GM12801 (cell line): Measurements from ENCODE around the gene PRM1.

ENCODE experiments used
- TF ChIP-seq, protein P1 (sequence below): IDR thresholded peaks from one replicate; pipeline ENCODE4 v1.5.1; 2011; ENCODE audit warnings: control low read depth; ENCODE audit not compliant: insufficient read length; ENCODE audit errors: extremely low read depth

Gene PRM1

DNA sequence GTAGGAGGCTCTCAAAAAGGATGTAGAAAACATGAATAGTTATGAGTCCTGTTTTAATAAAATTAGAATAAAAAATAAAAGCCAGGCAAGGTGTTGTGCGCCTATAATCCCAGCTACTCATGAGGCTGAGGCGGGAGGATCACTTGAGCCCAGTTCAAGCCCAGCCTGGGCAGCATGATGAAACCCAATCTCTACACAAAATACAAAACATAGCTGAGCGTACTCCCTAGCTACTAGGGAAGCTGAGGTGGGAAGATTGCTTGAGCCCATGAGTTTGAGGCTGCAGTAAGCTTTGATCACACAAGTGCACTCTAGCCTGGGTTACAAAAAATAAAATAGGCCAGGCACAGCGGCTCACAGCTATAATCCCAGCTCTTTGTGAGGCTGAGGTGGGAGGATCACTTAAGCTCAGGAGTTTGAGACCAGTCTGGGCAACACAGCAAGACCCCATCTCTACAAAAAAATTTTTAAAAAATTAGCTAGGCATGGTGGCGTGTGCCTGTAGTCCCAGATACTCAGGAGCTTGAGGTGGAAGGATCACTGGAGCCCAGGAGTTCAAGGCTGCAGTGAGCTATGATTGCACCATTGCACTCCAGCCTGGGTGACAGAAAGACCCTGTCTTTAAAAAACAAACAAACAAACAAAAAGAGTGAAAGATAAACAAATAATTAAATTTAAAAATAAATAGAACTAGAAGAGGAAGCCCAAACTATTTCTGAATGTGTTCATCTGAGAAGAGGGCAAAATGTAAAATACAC lies 17.2 kb upstream of the PRM1 start:
- TF ChIP-seq, protein P1, sequence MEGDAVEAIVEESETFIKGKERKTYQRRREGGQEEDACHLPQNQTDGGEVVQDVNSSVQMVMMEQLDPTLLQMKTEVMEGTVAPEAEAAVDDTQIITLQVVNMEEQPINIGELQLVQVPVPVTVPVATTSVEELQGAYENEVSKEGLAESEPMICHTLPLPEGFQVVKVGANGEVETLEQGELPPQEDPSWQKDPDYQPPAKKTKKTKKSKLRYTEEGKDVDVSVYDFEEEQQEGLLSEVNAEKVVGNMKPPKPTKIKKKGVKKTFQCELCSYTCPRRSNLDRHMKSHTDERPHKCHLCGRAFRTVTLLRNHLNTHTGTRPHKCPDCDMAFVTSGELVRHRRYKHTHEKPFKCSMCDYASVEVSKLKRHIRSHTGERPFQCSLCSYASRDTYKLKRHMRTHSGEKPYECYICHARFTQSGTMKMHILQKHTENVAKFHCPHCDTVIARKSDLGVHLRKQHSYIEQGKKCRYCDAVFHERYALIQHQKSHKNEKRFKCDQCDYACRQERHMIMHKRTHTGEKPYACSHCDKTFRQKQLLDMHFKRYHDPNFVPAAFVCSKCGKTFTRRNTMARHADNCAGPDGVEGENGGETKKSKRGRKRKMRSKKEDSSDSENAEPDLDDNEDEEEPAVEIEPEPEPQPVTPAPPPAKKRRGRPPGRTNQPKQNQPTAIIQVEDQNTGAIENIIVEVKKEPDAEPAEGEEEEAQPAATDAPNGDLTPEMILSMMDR, result no peak

DNA sequence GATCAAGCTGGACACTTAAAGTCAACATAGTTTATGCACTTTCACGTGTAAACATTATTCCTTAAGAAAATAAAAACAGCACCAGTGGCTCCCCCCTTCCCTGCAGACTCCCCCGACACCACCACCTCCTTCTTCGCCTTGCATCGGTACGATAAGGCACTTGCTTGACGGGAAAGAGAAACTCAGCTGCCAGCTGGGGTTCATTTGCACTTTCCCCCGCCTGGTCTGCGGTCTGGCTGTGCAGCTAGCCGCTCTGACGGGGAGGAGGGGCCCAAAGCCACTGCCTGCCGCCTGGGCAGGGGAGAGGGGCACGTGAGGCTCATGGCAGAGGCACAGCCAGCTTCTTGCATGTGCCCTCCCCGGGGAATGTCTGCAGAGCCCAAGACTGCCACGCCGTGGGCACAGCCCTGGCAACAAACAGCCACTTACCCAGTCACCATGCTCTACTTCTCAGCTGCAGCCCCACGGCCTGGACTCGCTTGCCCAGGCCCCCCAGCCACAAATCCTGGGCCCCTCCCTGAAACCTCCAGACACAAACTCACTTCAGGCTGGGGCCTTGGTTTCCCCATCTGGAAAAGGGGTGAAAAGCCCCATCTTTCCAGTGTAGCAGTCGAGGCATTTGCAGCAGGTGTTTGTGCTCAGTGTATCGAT lies 16.5 kb upstream of the PRM1 start:
- TF ChIP-seq, protein P1, result no peak

DNA sequence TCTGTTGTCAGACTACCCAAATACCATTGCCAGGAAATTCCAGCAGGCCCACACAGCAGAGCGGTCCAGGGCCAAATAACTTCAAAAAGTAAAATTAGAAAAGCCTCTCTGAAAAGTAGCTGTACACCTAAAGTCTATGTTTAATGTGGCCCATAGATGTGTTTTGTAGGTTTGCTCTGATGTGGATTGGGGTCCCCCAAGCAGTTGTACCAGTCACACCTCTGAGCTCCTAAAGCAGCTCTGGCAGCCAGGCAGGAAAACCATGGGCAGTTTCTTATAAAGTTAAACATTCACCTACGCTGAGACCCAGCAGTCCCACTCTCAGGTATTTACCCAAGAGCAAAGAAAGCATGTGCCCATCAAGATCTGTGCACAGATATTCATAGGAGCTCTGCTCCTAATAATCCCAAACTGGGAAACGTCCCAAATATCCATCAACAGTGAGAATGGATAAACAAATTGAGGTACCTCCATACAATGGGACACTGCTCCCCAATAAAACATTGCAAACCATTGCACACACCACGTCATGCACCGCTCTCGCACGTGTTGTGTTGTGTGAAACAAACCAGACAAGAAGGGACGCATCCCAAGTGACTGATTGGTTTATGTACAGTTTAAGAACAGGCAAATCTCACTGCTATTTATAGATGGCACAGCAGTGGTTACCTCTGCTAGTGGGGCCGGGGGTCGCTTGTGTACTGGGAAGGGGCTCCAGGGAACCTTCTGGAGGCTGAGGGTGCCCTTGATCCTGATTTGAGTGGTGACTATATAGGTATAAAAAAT lies 15.8 kb upstream of the PRM1 start:
- TF ChIP-seq, protein P1, result no peak

DNA sequence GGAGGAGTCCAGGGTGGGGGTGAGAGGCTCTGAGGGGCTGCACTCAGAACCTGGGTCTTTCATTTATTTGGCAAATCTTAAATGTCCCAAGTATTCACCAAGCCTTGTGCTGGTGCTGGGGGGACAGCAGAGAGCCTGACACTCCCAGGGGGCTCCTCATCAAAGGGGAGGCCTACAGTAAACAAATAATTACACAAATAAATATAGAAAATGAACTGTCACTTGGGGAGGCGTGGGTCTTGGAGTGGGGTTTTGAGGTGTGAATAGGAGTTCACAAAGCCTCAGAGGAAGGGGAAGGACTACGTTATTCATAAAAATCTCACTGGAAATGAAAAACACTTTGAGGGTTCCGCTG lies 15.2 kb upstream of the PRM1 start:
- TF ChIP-seq, protein P1, result no peak

DNA sequence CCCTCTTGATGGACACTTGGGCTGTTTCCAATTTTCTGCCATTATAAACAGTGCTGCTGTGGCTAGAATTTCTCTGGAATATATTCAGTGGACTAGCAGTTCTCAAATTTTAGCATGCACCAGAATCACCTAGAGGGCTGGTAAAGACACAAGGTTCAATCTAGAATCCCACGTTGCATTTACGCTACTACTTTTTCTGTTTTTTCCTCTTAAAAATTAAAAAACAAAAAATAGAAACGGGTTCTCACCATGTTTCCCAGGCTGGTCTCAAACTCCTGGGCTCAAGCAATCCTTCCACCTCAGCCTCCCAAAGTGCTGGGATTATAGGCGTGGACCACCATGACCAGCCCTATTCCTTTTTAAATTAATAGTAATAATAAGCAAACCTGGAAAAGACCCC lies 14.5 kb upstream of the PRM1 start:
- TF ChIP-seq, protein P1, result no peak

DNA sequence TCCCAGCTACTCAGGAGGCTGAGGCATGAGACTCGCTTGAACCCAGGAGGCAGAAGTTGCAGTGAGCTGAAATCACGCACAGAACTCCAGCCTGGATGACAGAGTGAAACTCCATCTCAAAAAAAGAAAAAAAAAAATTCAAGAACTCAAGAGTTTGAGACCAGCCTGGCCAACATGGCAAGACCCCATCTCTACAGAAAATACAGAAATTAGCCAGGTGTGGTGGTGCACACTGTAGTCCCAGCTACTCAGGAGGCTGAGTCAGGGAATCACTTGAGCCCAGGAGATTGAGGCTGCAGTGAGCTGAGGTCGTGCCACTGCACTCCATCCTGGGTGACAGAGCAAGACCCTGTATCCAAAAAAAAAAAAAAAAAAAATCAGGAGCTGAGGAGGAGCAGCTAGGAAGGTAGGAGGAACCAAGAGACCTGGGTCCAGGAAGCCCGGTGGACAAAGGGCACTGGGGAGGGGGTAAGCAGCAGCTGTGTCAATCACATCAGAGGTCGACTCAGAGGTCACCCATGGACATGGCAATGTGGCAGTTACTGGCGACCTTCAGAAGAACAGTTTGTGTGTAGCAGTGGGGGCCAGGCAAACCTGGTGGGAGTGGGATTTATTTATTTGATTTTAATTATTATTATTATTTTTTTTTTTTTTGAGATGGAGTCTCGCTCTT lies 11.1 kb upstream of the PRM1 start:
- TF ChIP-seq, protein P1, result no peak
